HepG2 (cell line): ENCODE measurements around the gene ZDHHC8. TPM values are rescaled to one million over a fixed set of nuclear protein-coding genes. Genes with fewer than 3 reads are reported as not detected.
A peak's percentile ranks its signal among the peaks of the same experiment; 100 is the strongest.

Experiments used
- ATAC-seq: fragments of 200-7000 bp; cut with Tn5 transposase; 3 replicates; pipeline ENCODE4 v1.9.1; 2020; ENCODE audit warnings: mild to moderate bottlenecking, moderate library complexity
- BruUV-seq: library from RNA; stranded (reverse); fragments of 400-500 nt; replicated peaks from 2 replicates; lab custom pipeline; 2021; lab: Mats Ljungman, UMichigan
- CTCF ChIA-PET: fragments of 300-600 bp; formaldehyde crosslinking; extraction: SDS; loops from one replicate; lab custom pipeline; 2021; ENCODE audit warnings: low total read pairs, inconsistent platforms, low intra/inter-chr PET ratio; lab: Yijun Ruan, JAX
- POLR2A ChIA-PET: fragments of 350-600 bp; sonication (Branson Sonifier 250); formaldehyde crosslinking; loops from one replicate; lab custom pipeline; 2020; ENCODE audit warnings: antibody characterized with exemption, inconsistent platforms; lab: Yijun Ruan, JAX
- DNase-seq: peaks from one replicate; pipeline ENCODE4 v3.0.0-alpha.2; 2015; ENCODE audit warnings: low spot score
- FAIRE-seq: peaks from 3 replicates; lab custom pipeline; 2011; peaks lifted over from hg19 to GRCh38; lab: Jason Lieb, UNC
- H2AFZ ChIP-seq: one replicate; pipeline ENCODE4 v1.6.1; 2011; ENCODE audit warnings: low read length, inconsistent platforms
- H3K27ac ChIP-seq: fragments of 300-600 bp; 3 replicates; pipeline ENCODE4 v1.8.0; 2011; ENCODE audit warnings: mixed run types, mild to moderate bottlenecking, mixed read lengths, low read length, inconsistent platforms; ENCODE audit not compliant: insufficient read depth; ENCODE audit errors: extremely low read length
- H3K27me3 ChIP-seq, 2 experiments: fragments of 200-600 bp in 1 of 2; 2 replicates in 1 of 2; 3 replicates in 1 of 2; pipeline versions ENCODE4 v1.6.0 to v1.8.0; 2011; ENCODE audit warnings: low read length in 2 of 2, mild to moderate bottlenecking in 2 of 2, moderate library complexity in 2 of 2, inconsistent platforms in 1 of 2; ENCODE audit not compliant: insufficient read depth in 2 of 2, control insufficient read depth in 1 of 2
- H3K36me3 ChIP-seq, 2 experiments: fragments of 200-600 bp in 1 of 2; replicated peaks in 1 of 2; 2 replicates in 1 of 2; 3 replicates in 1 of 2; pipeline versions ENCODE4 v1.5.1 to v1.8.0; 2011; ENCODE audit warnings: low read length in 2 of 2, inconsistent platforms in 1 of 2; ENCODE audit not compliant: insufficient read depth in 2 of 2, control insufficient read depth in 1 of 2
- H3K4me1 ChIP-seq: 2 replicates; pipeline ENCODE4 v1.5.1; 2012; ENCODE audit warnings: low read length, inconsistent platforms; ENCODE audit not compliant: insufficient read depth
- H3K4me2 ChIP-seq: 2 replicates; pipeline ENCODE4 v1.6.0; 2011; ENCODE audit warnings: low read depth, low read length, inconsistent platforms
- H3K4me3 ChIP-seq, 3 experiments: fragments of 200-600 bp in 1 of 3; sonication (generic), shearing (Covaris generic) in 1 of 3; replicated peaks in 1 of 3; 2 replicates each; pipeline ENCODE4 v1.5.1; 2011 to 2016; ENCODE audit warnings: low read length in 3 of 3, inconsistent platforms in 2 of 3, low read depth in 2 of 3, mild to moderate bottlenecking in 2 of 3, control low read depth in 1 of 3, mixed read lengths in 1 of 3; ENCODE audit not compliant: insufficient read depth in 1 of 3
- H3K79me2 ChIP-seq: one replicate; pipeline ENCODE4 v1.6.1; 2011; ENCODE audit warnings: low read length, inconsistent platforms; ENCODE audit not compliant: insufficient read depth
- H3K9ac ChIP-seq: 2 replicates; pipeline ENCODE4 v1.6.0; 2011; ENCODE audit warnings: mild to moderate bottlenecking, low read depth, low read length, inconsistent platforms; ENCODE audit not compliant: insufficient read depth
- H3K9me3 ChIP-seq: 2 replicates; pipeline ENCODE4 v1.5.1; 2012; ENCODE audit warnings: mild to moderate bottlenecking, low read length
- H4K20me1 ChIP-seq: 2 replicates; pipeline ENCODE4 v1.6.0; 2011; ENCODE audit warnings: inconsistent platforms, mild to moderate bottlenecking, low read length, moderate library complexity; ENCODE audit not compliant: insufficient read depth
- AKAP8 ChIP-seq: sonication (generic); formaldehyde crosslinking; IDR thresholded peaks from 2 replicates; pipeline ENCODE4 v1.5.1; 2020; ENCODE audit warnings: mild to moderate bottlenecking, missing genetic modification reagents
- BCLAF1 ChIP-seq: fragments of 450-650 bp; IDR thresholded peaks from 2 replicates; pipeline ENCODE4 v1.6.1; 2017; ENCODE audit warnings: mild to moderate bottlenecking
- ELF1 ChIP-seq: sonication (generic); formaldehyde crosslinking; IDR thresholded peaks from 2 replicates; pipeline ENCODE4 v1.4.0; 2020; ENCODE audit warnings: missing genetic modification reagents
- FOXP1 ChIP-seq, 2 experiments: fragments of 450-650 bp in 1 of 2; IDR thresholded peaks; 2 replicates each; pipeline ENCODE4 v1.6.1; 2017 to 2018; ENCODE audit warnings: antibody characterized with exemption in 1 of 2
- IRX3 ChIP-seq: sonication (generic); formaldehyde crosslinking; IDR thresholded peaks from 2 replicates; pipeline ENCODE4 v1.8.1; 2023; ENCODE audit warnings: mild to moderate bottlenecking, low read depth, missing genetic modification reagents, borderline replicate concordance
- KDM4B ChIP-seq: sonication (generic); formaldehyde crosslinking; IDR thresholded peaks from 2 replicates; pipeline ENCODE4 v1.4.0; 2020; ENCODE audit warnings: missing genetic modification reagents
- PHF8 ChIP-seq: sonication (generic); formaldehyde crosslinking; IDR thresholded peaks from 2 replicates; pipeline ENCODE4 v1.5.0; 2020; ENCODE audit warnings: missing genetic modification reagents
- SNAPC5 ChIP-seq: sonication (generic); formaldehyde crosslinking; IDR thresholded peaks from 2 replicates; pipeline ENCODE4 v1.8.1; 2023; ENCODE audit warnings: mild to moderate bottlenecking, missing genetic modification reagents, borderline replicate concordance
- SP140L ChIP-seq: sonication (generic); formaldehyde crosslinking; IDR thresholded peaks from 2 replicates; pipeline ENCODE4 v1.4.0; 2020; ENCODE audit warnings: missing genetic modification reagents, borderline replicate concordance
- ZC3H13 ChIP-seq: sonication (generic); formaldehyde crosslinking; IDR thresholded peaks from 2 replicates; pipeline ENCODE4 v1.8.1; 2023; ENCODE audit warnings: mild to moderate bottlenecking, missing genetic modification reagents, moderate library complexity
- ZC3H4 ChIP-seq: sonication (generic); formaldehyde crosslinking; IDR thresholded peaks from 2 replicates; pipeline ENCODE4 v1.4.0; 2020; ENCODE audit warnings: missing genetic modification reagents, borderline replicate concordance
- ZFP90 ChIP-seq: sonication (generic); formaldehyde crosslinking; IDR thresholded peaks from 2 replicates; pipeline ENCODE4 v1.8.0; 2022; ENCODE audit warnings: missing genetic modification reagents, mild to moderate bottlenecking, inconsistent platforms, borderline replicate concordance
- ZNF18 ChIP-seq: sonication (generic); formaldehyde crosslinking; IDR thresholded peaks from 2 replicates; pipeline ENCODE4 v1.8.0; 2022; ENCODE audit warnings: mild to moderate bottlenecking, missing genetic modification reagents; ENCODE audit not compliant: insufficient replicate concordance
- ZNF616 ChIP-seq: sonication (generic); formaldehyde crosslinking; IDR thresholded peaks from 2 replicates; pipeline ENCODE4 v1.5.0; 2020; ENCODE audit warnings: low read depth, mild to moderate bottlenecking, missing genetic modification reagents
- ZNF879 ChIP-seq: sonication (generic); formaldehyde crosslinking; IDR thresholded peaks from 2 replicates; pipeline ENCODE4 v1.8.1; 2023; ENCODE audit warnings: missing genetic modification reagents
- ZSCAN9 ChIP-seq: IDR thresholded peaks from 2 replicates; pipeline ENCODE4 v1.6.1; 2016; ENCODE audit warnings: borderline replicate concordance
- WGBS: methylation state at CpG from one replicate; pipeline ENCODE4 v1.1.6; 2017; ENCODE audit warnings: low lambda C conversion rate; 5-methylcytosine and 5-hydroxymethylcytosine counted together
- in situ Hi-C: cut with HindIII; loops from 2 replicates; pipeline ENCODE4 v1.10.0; 2017; ENCODE audit warnings: low pct_unique_long_range_greater_than_20kb; ENCODE audit not compliant: extremely low pct_ligation_motif_present
- intact Hi-C: fragments of 100-400 bp; cut with micrococcal nuclease; formaldehyde crosslinking; loops from one replicate; pipeline ENCODE4 v1.10.0; 2022; ENCODE audit not compliant: unreplicated experiment
- polyA plus RNA-seq, 8 experiments: library from polyadenylated mRNA; depleted of rRNA in 3 of 8; stranded (reverse) in 7 of 8; unstranded in 1 of 8; fragments of >200 nt; fragmentation: Illumina TruSeq in 4 of 8; extraction: Trizol in 4 of 8; gene quantifications; 2 replicates each; pipeline versions ENCODE4 v1.2.1 to v1.2.3, GENCODE V29; 2011 to 2016; ENCODE audit warnings: low read depth in 4 of 8, missing spikeins in 1 of 8, mixed read lengths in 1 of 8; ENCODE audit not compliant: insufficient read depth in 1 of 8
- total RNA-seq, 5 experiments: library from RNA; depleted of rRNA; stranded (reverse); fragments of >200 nt; fragmentation: Illumina TruSeq; extraction: Trizol; gene quantifications; 2 replicates each; pipeline ENCODE4 v1.2.3, GENCODE V29; 2016; ENCODE audit warnings: low read depth in 1 of 5

ZDHHC8 gene
- total and polyA plus RNA-seq, 2 of the 13 experiments (the other 11 are each of a cell fraction or from before 2014, with no cell fraction given) = 7.5 to 21.3 TPM

GRCh38 chr22:20192972-20193760, 61.6 kb downstream of the ZDHHC8 start:
- H4K20me1 ChIP-seq = no peaks in the 10 kb centered on the region
- no peak overlapping the region for H3K27ac ChIP-seq
- intact Hi-C loops (no loop called here), in situ Hi-C loops (no loop called here)
- no peaks in the 10 kb centered on the region for H3K4me1 ChIP-seq
- H3K9ac ChIP-seq = no peak overlapping the region
- no peaks in the 10 kb centered on the region for H3K36me3 ChIP-seq
- ATAC-seq = peak; percentile 20; the same call in 1 of the 3 replicates
- ChIA-PET CTCF (no interaction called here), POLR2A (no interaction called here)
- no peak overlapping the region for H3K4me2 ChIP-seq
- no peak for FAIRE-seq
- WGBS = 92% methylated on average over 2 of the region's 20 CpGs
- no TSS peak for BruUV-seq
- peaks cover 19 to 74% of the 10 kb centered on the region in 2 experiments; a peak in 3 of 5 replicates for H3K27me3 ChIP-seq
- H3K9me3 ChIP-seq = no peaks in the 10 kb centered on the region
- H2AFZ ChIP-seq = no peak overlapping the region
- H3K79me2 ChIP-seq = no peaks in the 10 kb centered on the region
- no peak overlapping the region for H3K4me3 ChIP-seq
- TF ChIP-seq KDM4B (CRISPR knock-in tag) (no peak), SP140L (CRISPR knock-in tag) (no peak), ZNF879 (no peak), ZC3H13 (CRISPR knock-in tag) (no peak), IRX3 (no peak), ZFP90 (no peak), ZNF18 (CRISPR knock-in tag) (no peak), ZC3H4 (CRISPR knock-in tag) (no peak), BCLAF1 (no peak), FOXP1 (IDR thresholded peaks at IDR 0.05) (no peak), FOXP1 (CRISPR knock-in tag; IDR thresholded peaks at IDR 0.05) (no peak), SNAPC5 (no peak), ZSCAN9 (no peak), ELF1 (CRISPR knock-in tag) (no peak), ZNF616 (CRISPR knock-in tag) (no peak), AKAP8 (no peak), PHF8 (no peak)
- TF ChIP-seq, all 625 proteins: peak for 0
- DNase-seq = no peak
